Activated naive CD8-positive, alpha-beta T cell treated with anti-CD3 and anti-CD28 coated beads, Interleukin-2, amount 50 U/mL, for 16 hours (primary cell): ENCODE measurements around the gene ATXN7.

Experiments used
- DNase-seq: peaks from one replicate; pipeline ENCODE4 v3.0.0-alpha.2; 2020; ENCODE audit warnings: low read depth, low spot score

ATXN7 gene

DNA sequence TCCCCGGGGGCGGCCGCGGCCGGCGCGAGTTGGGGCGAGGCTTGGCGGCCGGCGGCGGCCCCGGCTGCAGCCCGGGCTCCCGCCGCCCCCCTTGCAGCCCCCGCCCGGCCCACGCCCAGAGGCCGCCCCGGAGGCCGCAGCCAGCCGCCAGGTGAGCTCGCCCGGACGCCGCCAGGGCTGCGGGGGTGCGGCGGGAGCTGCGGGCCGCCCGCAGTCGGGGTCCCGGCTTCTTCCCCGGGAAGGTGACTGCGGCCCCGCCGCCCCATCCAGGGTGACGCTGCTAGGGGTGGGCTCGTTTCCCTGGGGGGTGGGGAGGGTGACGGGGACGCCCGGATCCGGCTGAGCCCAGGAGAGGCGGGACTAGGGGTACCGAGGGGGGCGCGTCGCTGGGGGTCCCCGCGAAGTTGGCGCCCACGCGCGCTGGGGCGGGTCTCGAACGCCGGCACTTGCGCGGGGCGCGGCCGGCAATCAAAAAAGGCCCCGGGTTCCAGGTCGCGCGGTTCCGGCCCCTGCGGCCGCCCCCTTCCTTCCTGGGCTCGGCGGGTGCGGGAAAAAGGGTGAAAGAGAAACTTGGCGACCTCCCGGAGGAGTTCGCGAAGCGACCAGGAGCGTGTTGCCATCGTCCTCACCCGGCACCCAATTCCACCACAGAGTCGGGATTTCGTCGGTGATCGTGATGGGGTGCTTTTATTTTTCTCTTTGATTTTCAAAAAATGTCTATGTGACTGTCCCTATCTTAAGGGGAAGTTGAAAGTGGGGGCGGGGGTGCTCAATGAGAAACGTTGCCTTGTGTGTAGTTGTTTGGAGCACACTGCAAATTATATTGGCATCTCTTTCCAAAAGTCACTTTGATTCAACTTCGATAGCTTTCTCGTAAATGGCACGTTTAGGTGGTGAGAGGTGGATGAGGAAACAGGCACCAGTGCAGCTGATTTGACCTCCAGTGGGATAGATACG is 619 bp downstream of the ATXN7 start:
- DNase-seq = peak; percentile 20

GRCh38 chr3:63864965-63865327 is 1.3 kb downstream of the ATXN7 start:
- no peak for DNase-seq

DNA sequence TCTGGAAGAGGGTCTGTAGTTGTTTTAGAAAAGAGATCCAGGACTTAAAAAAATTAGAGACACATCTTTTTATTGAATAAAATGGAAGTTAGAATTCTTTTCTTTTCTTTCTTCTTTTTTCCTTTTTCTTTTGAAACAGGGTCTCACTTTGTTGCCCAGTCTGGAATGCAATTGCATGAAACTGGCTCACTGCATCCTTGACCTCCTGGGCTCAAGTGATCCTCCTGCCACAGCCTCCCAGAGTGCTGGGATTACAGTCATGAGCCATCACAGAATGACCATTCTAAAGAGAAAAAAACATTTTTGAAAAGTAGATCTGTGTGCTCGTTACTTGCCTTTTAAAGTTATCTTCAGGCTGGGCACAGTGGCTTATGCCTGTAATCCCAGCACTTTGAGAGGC is 3.6 kb downstream of the ATXN7 start:
- DNase-seq = no peak

GRCh38 chr3:63869940-63870614 is 6.4 kb downstream of the ATXN7 start:
- no peak for DNase-seq

DNA sequence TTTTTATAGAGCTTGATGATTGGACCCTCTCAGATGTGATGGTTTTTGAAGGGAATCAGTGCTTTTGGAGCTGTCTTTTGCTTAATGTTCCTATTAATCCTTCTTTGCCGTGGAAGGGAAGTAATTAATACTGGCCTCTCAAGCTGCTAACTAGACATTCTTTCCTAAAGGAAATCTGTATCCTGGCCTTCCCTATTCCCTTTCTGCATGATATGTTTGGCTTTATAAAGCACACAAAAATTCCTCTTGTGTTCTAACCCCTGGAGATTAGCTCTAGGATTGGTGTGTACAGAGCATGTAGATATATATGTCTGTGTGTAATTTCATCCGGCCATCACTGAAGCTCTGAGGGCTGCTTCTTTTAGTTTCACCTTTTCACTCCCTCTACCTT is 6.9 kb downstream of the ATXN7 start:
- no peak for DNase-seq

- DNase-seq = no peak
These were observed 8.7 kb downstream of the ATXN7 start for GRCh38 chr3:63872135-63872924.

DNA sequence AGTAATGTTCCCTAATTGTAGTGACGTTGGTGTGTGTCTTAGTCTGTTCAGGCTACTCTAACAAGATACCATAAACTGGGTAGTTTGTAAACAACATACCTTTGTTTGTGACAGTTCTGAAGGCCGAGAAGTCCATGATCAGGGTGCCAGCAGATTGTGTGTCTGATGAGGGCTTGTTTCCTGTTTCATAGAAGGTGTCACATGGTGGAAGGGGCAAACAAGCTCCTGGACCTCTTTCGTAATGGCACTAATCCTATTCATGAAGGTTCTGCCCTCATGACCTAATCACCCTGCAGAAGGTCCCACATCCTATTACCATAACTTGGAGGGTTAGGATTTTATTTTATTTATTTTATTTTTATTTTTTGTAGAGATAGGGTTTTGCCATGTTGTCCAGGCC is 11.1 kb downstream of the ATXN7 start:
- DNase-seq = no peak

DNA sequence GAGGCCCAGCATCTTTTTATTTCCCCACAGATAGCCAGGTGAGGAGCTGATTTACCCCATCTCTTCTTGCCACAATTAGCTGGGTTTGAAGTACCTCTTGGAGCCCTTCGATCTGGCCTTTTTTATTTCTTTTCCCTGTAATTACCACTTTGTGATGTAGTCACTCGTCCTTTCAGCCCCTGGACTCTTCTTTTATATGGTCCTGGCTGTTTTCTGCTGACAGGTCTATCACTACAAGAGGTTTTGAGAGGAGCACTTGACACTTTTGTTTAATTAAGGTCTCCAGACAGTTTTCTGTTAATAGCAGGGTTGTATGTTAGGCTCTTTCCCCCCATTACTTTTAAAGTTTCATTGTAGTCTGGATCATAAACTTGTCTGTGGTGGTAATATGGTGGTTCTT is 11.8 kb downstream of the ATXN7 start:
- no peak for DNase-seq

DNA sequence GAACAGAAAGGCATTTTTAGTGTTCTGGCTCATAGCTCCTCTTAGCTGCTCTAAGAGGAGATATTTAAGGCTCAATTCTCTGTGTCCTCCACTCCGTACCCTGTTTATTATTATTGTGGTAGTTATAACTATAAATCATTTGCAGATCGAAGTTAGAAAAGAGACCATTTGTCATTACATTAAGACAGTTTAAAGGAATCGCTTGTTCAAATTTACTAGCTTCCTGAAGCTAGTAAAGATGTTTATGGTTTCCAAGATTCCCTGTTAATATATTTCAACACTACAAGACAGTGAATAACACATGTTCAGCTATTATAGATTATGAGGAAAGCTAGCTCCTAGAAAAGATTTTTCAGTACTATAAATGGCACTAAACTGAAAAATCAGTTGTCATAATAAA is 12.6 kb downstream of the ATXN7 start:
- DNase-seq = no peak

GRCh38 chr3:63877737-63878393 is 14.2 kb downstream of the ATXN7 start:
- DNase-seq = no peak

- no peak for DNase-seq
These were observed 14.9 kb downstream of the ATXN7 start for GRCh38 chr3:63878394-63879060.

GRCh38 chr3:63880653-63881052 is 17.0 kb downstream of the ATXN7 start:
- no peak for DNase-seq

DNA sequence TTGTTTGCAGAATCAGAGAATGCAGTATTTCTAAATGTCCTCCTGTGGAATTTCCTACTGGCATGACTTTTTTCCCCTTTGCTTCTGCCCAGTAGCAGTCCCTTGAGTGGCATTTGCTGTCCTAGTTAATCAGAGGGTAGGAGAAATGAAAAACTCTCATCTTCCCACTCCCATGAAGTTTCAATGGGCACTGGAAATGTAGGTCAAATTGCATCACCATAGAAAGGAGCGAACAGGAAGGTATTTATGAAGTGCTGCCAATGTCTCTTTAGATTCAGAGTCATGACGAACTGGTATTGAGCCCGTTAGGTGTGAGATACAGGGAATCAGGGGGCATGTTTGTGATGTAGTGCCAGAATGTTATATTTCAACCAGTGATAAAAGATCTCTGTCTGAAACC is 23.2 kb downstream of the ATXN7 start:
- no peak for DNase-seq

DNA sequence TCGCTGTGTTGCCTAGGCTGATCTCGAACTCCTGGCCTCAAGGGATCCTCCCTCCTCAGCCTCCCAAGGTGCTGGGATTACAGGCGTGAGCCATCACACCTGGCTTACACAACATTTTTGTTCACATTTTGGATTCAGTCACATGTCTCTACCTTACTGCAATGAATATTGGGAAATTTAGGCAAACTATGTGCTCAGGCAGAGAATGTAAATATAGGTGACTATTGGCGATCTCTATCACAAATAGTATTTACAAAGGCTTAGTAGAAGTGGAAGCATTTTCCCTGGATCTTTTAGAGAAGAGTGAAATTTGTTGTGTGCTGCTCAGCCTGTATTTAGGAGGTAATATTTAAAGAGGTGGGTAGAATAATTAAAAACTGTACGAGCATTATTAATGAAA is 27.9 kb downstream of the ATXN7 start:
- no peak for DNase-seq

DNA sequence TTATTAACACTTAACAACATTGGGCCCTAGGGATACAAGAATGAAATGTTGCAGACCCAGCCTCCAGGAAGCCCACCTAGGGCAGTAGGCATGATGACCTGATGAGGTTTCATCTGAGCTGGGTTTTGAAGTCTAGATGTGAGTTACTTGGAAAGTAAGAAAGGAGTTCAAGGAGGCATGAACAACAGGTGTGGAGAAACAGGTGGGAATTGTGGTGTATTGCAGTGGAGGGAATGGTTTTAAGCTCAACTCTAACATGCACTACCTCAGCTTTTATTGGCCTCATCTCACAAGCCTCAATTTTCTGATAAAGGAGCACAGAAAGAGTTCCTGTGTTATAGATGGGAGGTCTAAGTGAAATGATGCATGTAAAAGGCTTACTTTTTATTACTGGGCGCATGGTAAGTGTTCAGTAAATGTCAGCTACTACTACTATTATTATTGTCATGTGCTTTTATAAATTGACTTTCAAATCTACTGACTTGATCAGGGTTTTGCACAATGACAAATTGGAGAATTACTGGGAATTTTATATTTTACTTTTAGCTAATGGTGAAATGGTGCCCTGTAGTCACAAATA is 29.2 kb downstream of the ATXN7 start:
- DNase-seq = no peak

- no peak for DNase-seq
These were observed 31.9 kb downstream of the ATXN7 start for GRCh38 chr3:63895422-63896189.

- no peak for DNase-seq
These were observed 32.8 kb downstream of the ATXN7 start for GRCh38 chr3:63896332-63897030.

GRCh38 chr3:63900010-63900409 is 36.3 kb downstream of the ATXN7 start:
- no peak for DNase-seq

DNA sequence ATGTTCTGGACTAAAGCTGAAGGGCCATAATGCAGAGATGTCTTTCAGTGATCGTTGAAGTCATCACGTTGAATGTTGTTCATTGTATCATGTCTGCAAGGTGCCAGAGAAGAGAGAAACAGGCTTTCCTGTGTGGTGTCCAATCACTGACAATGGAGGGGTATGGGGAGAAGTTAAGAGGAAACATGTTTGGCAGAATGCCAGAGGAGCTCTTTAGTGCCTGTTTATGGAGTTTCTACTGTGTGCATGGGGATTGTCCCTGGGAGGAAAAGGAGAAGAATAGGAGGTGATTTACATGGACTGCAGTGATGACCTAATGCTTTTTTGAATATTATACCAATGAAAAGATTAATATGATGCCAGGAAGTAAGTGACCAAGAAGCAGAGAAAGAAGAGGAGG is 36.8 kb downstream of the ATXN7 start:
- DNase-seq = no peak
